GM23248 (cell line): ENCODE results near the gene SHROOM1. TPM values are rescaled to one million over a fixed set of nuclear protein-coding genes. Genes with fewer than 3 reads are reported as not detected.

Experiments
- DNase-seq: peaks from one replicate; pipeline ENCODE4 v3.0.0-alpha.2; 2015
- H2AFZ ChIP-seq: fragments of 200-600 bp; sonication (generic); 2 replicates; pipeline ENCODE4 v1.6.1; 2016; ENCODE audit warnings: antibody characterized with exemption
- H3F3A ChIP-seq: fragments of 200-600 bp; sonication (generic); 2 replicates; pipeline ENCODE4 v1.6.1; 2016; ENCODE audit warnings: mild to moderate bottlenecking, antibody characterized with exemption, mixed run types; ENCODE audit not compliant: insufficient read depth
- H3K27ac ChIP-seq: fragments of 200-600 bp; sonication (generic); 2 replicates; pipeline ENCODE4 v1.5.1; 2016; ENCODE audit warnings: mild to moderate bottlenecking
- H3K27me3 ChIP-seq: fragments of 200-600 bp; sonication (generic); replicated peaks from 2 replicates; pipeline ENCODE4 v1.6.1; 2016; ENCODE audit warnings: mild to moderate bottlenecking; ENCODE audit not compliant: insufficient read depth
- H3K36me3 ChIP-seq: fragments of 200-600 bp; sonication (generic); 2 replicates; pipeline ENCODE4 v1.6.1; 2016; ENCODE audit warnings: low read depth, mild to moderate bottlenecking
- H3K4me1 ChIP-seq: fragments of 200-600 bp; sonication (generic); 2 replicates; pipeline ENCODE4 v1.6.1; 2016; ENCODE audit warnings: mild to moderate bottlenecking; ENCODE audit not compliant: insufficient read depth
- H3K4me2 ChIP-seq: fragments of 200-600 bp; sonication (generic); one replicate; pipeline ENCODE4 v1.6.1; 2016; ENCODE audit warnings: mild to moderate bottlenecking; ENCODE audit not compliant: unreplicated experiment
- H3K4me3 ChIP-seq: fragments of 200-600 bp; sonication (generic); 2 replicates; pipeline ENCODE4 v1.5.1; 2016; ENCODE audit warnings: mild to moderate bottlenecking
- H3K79me2 ChIP-seq: fragments of 200-600 bp; sonication (generic); 2 replicates; pipeline ENCODE4 v1.6.1; 2016; ENCODE audit warnings: mild to moderate bottlenecking; ENCODE audit not compliant: insufficient read depth
- H3K9ac ChIP-seq: fragments of 200-600 bp; sonication (generic); 2 replicates; pipeline ENCODE4 v1.6.1; 2016; ENCODE audit warnings: mild to moderate bottlenecking
- H3K9me2 ChIP-seq: fragments of 200-600 bp; sonication (generic); 2 replicates; pipeline ENCODE4 v1.6.1; 2016; ENCODE audit warnings: mixed run types, mild to moderate bottlenecking, moderate library complexity; ENCODE audit not compliant: insufficient read depth
- H3K9me3 ChIP-seq: fragments of 200-600 bp; sonication (generic); one replicate; pipeline ENCODE4 v1.6.1; 2017; ENCODE audit warnings: low read depth
- H4K20me1 ChIP-seq: fragments of 200-600 bp; sonication (generic); 2 replicates; pipeline ENCODE4 v1.6.0; 2016; ENCODE audit not compliant: insufficient read depth
- EZH2 ChIP-seq: fragments of 200-600 bp; sonication (generic); IDR thresholded peaks from 2 replicates; pipeline ENCODE4 v1.6.1; 2018; ENCODE audit warnings: antibody characterized with exemption, mild to moderate bottlenecking; ENCODE audit not compliant: insufficient read depth, poor library complexity, severe bottlenecking
- EZH2phosphoT487 ChIP-seq: fragments of 200-600 bp; sonication (generic); IDR thresholded peaks from 2 replicates; pipeline ENCODE4 v1.6.1; 2018; ENCODE audit warnings: antibody characterized with exemption, moderate library complexity, mild to moderate bottlenecking, low read depth; ENCODE audit not compliant: insufficient read depth
- WGBS, 2 experiments: methylation state at CpG; one replicate each; pipeline ENCODE4 v1.1.6; 2015 to 2017; ENCODE audit warnings: low lambda C conversion rate in 2 of 2, low coverage in 1 of 2; ENCODE audit errors: missing lambda C conversion rate in 2 of 2; 5-methylcytosine and 5-hydroxymethylcytosine counted together
- in situ Hi-C: fragments of 300-500 bp; cut with MboI; formaldehyde crosslinking; loops from 2 replicates; pipeline ENCODE4 v1.15.0; 2020
- polyA plus RNA-seq: library from polyadenylated mRNA; unstranded; fragments of >200 nt; fragmentation: Nextera tagmentation; extraction: Ambion mirVana; gene quantifications from 2 replicates; pipeline ENCODE4 v1.2.1, GENCODE V29; 2016
- total RNA-seq: library from RNA; depleted of rRNA; stranded (reverse); fragments of >200 nt; shearing (Covaris generic); gene quantifications from 2 replicates; pipeline ENCODE4 v1.2.3, GENCODE V29; 2014; rRNA removed

SHROOM1 gene, protein sequence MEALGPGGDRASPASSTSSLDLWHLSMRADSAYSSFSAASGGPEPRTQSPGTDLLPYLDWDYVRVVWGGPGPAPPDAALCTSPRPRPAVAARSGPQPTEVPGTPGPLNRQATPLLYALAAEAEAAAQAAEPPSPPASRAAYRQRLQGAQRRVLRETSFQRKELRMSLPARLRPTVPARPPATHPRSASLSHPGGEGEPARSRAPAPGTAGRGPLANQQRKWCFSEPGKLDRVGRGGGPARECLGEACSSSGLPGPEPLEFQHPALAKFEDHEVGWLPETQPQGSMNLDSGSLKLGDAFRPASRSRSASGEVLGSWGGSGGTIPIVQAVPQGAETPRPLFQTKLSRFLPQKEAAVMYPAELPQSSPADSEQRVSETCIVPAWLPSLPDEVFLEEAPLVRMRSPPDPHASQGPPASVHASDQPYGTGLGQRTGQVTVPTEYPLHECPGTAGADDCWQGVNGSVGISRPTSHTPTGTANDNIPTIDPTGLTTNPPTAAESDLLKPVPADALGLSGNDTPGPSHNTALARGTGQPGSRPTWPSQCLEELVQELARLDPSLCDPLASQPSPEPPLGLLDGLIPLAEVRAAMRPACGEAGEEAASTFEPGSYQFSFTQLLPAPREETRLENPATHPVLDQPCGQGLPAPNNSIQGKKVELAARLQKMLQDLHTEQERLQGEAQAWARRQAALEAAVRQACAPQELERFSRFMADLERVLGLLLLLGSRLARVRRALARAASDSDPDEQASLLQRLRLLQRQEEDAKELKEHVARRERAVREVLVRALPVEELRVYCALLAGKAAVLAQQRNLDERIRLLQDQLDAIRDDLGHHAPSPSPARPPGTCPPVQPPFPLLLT
- total RNA-seq (9.9 and 13.2 TPM in 2 replicates), polyA plus RNA-seq (3.8 and 3.9 TPM in 2 replicates)

DNA sequence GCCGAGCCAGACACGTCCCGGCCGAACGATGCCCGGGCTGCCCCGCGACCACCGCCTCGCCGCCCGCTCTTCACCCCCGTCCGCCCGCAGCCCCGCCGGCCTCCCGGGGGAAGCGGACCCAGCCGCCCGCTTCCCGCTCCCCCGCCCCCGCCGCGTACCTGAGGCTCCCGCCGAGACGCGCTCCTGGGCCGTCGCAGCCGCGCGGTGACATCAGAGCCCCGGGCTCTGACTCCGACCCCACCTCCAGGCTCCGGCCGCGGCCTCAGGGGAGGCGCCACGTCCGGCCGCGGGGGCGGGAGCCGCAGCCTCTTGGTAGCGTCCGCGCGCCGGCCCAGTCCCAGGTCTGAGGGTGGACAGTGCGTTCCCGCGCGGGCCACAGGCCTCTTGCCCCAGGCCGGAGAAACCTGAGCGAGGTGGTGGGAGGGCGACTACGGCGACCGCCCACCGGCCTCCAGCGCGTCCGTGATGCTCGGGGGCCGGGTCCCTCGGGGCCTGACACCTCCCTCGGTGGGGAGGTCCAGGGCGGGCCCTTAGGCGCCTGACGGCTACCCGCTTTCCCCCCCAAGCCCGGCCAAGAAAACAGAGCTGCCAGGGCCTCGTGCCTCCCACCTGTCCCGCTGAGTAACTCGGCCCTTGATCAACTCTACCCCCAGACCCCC is at the start of gene SHROOM1:
Gene SHROOM1 (minus strand): TSS at position 212 of the 659 bp plus-strand sequence. CDS start 4,507 bp downstream, outside the sequence.
- in situ Hi-C loops: no loop called here
- Histone ChIP-seq H3K4me3 (peak within 1 kb of the TSS; percentile 76), H4K20me1 (no peaks in the 10 kb centered on the region), H2AFZ (peak within 1 kb of the TSS; percentile 87), H3K9ac (peak within 1 kb of the TSS; percentile 82), H3K36me3 (no peaks in the 10 kb centered on the region), H3K9me2 (no peaks in the 10 kb centered on the region), H3K27ac (peak within 1 kb of the TSS; percentile 11; the same call in 1 of the 2 replicates), H3K27me3 (no peaks in the 10 kb centered on the region), H3F3A (no peaks in the 10 kb centered on the region), H3K4me2 (peak within 1 kb of the TSS; percentile 86), H3K4me1 (peaks cover 4% of the 10 kb centered on the region; the same call in 1 of the 2 replicates), H3K9me3 (no peaks in the 10 kb centered on the region), H3K79me2 (peaks cover 11% of the 10 kb centered on the region; the same call in 1 of the 2 replicates)
- peak; percentile 85 for DNase-seq
- TF ChIP-seq EZH2phosphoT487: no peak
- no peak for TF ChIP-seq EZH2
- WGBS, 2 experiments: 17 to 18% methylated on average over 13 to 21 of the region's 78 CpGs

DNA sequence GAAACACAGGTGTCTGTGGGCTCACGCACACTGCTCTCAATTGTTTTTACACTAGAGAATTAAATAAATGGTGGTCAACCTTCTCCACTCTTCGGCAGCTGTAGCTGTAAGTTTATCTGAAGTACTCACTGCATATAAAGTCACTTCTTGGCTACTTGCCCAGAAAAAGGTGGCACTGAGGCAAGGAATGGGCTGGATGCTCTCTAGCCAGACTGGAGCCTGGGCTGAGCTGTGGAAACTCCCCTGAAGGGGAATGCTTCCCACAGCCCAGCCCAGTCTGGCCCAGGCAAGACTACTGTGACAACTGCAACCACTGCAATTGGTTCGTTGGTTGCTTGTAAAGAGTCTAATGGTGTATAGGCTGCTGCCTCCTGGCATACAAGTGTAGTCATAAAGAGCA is 47.5 kb upstream of the SHROOM1 start:
- Histone ChIP-seq H3K4me3 (no peak overlapping the region), H3K4me1 (peaks cover 18% of the 10 kb centered on the region), H3K79me2 (peaks cover 65% of the 10 kb centered on the region), H3K27ac (peak overlapping the region; percentile 23; the same call in 1 of the 2 replicates), H3K9me2 (no peaks in the 10 kb centered on the region), H3K9ac (no peak overlapping the region), H3K4me2 (no peak overlapping the region), H2AFZ (no peak overlapping the region), H3K27me3 (no peaks in the 10 kb centered on the region), H3K9me3 (no peaks in the 10 kb centered on the region), H3F3A (peaks cover 56% of the 10 kb centered on the region), H4K20me1 (no peaks in the 10 kb centered on the region), H3K36me3 (peaks cover 59% of the 10 kb centered on the region)
- TF ChIP-seq EZH2phosphoT487: no peak
- TF ChIP-seq EZH2: no peak
- 86 to 91% methylated on average over 3 of the region's 3 CpGs for WGBS, 2 experiments
- peak; percentile 45 for DNase-seq
- in situ Hi-C loops: no loop called here

DNA sequence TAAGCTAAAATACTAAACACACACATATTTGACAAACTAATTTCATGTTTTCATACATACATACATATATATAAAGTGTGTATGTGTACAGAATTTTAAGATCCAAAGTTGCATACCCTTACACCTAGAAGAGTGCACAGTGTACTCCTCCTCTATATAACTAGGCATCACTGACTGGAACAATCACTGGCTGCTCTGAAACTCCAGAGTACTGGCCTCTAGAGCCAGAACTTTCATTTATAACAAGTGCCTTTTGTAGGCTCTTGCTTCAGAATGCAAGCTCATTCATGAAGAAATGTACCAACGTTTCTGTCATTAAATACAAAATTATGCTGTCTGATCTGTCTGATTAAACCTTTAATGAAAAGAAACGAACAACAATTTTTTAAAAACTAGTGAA is 47.0 kb upstream of the SHROOM1 start:
- in situ Hi-C loops: no loop called here
- H3K4me3 ChIP-seq: no peak overlapping the region
- H3K9me2 ChIP-seq: no peaks in the 10 kb centered on the region
- no peak for DNase-seq
- H3K36me3 ChIP-seq: peaks cover 61% of the 10 kb centered on the region
- H3F3A ChIP-seq: peaks cover 59% of the 10 kb centered on the region
- H3K4me2 ChIP-seq: no peak overlapping the region
- 70 to 76% methylated on average over 2 of the region's 2 CpGs for WGBS, 2 experiments
- H3K27ac ChIP-seq: no peak overlapping the region
- no peak overlapping the region for H2AFZ ChIP-seq
- H3K27me3 ChIP-seq: no peaks in the 10 kb centered on the region
- H3K79me2 ChIP-seq: peaks cover 64% of the 10 kb centered on the region
- H3K4me1 ChIP-seq: peaks cover 18% of the 10 kb centered on the region
- TF ChIP-seq EZH2phosphoT487: no peak
- no peak for TF ChIP-seq EZH2
- H4K20me1 ChIP-seq: no peaks in the 10 kb centered on the region
- no peak overlapping the region for H3K9ac ChIP-seq
- H3K9me3 ChIP-seq: no peaks in the 10 kb centered on the region
